ENCODE data around the gene GRIK2.

DNA sequence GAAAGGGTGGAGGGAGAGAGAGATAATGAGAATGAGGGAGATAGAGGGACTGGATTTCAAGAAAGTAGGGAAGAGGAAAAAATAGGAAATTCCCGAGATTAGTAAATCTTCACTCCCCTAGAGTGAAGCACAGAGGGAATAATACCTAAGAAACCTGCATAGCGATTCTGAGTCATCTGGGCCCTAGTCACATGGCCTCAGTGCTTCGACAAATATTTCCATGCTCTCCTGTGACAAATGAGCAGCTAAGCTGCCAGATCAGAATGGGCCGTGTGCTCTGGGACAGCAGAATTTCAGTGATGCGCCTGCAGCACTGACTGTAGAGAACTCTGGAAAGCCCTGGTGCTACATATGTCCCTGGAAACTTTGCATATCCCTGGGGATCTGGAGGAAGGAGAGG is 48.6 kb upstream of the GRIK2 start:
- no peak for TF ChIP-seq EZH2 (IDR thresholded peaks at IDR 0.05; ENCODE audit: insufficient read depth, low read length)
- TF ChIP-seq, protein P1, sequence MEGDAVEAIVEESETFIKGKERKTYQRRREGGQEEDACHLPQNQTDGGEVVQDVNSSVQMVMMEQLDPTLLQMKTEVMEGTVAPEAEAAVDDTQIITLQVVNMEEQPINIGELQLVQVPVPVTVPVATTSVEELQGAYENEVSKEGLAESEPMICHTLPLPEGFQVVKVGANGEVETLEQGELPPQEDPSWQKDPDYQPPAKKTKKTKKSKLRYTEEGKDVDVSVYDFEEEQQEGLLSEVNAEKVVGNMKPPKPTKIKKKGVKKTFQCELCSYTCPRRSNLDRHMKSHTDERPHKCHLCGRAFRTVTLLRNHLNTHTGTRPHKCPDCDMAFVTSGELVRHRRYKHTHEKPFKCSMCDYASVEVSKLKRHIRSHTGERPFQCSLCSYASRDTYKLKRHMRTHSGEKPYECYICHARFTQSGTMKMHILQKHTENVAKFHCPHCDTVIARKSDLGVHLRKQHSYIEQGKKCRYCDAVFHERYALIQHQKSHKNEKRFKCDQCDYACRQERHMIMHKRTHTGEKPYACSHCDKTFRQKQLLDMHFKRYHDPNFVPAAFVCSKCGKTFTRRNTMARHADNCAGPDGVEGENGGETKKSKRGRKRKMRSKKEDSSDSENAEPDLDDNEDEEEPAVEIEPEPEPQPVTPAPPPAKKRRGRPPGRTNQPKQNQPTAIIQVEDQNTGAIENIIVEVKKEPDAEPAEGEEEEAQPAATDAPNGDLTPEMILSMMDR (IDR thresholded peaks at IDR 0.05; ENCODE audit: insufficient read depth, low read depth, low read length): no peak
